ENCODE measurements around the gene ATF6B.

The ATF6B gene

GRCh38 chr6:32167154-32167760 lies 39.2 kb upstream of the ATF6B start:
- DNase-seq (ENCODE audit: low read depth) = no peak
- TF ChIP-seq CTCF (IDR thresholded peaks at IDR 0.05; ENCODE audit: insufficient read depth, low read depth, low read length, missing control alignments) = no peak
- H3K4me3 ChIP-seq (ENCODE audit: low read length) = no peak overlapping the region

GRCh38 chr6:32166411-32167061 lies 38.5 kb upstream of the ATF6B start:
- DNase-seq (ENCODE audit: low read depth) = no peak
- H3K4me3 ChIP-seq (ENCODE audit: low read length) = no peak overlapping the region
- TF ChIP-seq CTCF (IDR thresholded peaks at IDR 0.05; ENCODE audit: insufficient read depth, low read depth, low read length, missing control alignments) = no peak

- H3K4me3 ChIP-seq (ENCODE audit: low read length) = no peak within 1 kb of the TSS
- TF ChIP-seq CTCF (IDR thresholded peaks at IDR 0.05; ENCODE audit: insufficient read depth, low read depth, low read length, missing control alignments) = no peak
- DNase-seq (ENCODE audit: low read depth) = no peak
Observed at GRCh38 chr6:32164295-32164694, 36.2 kb upstream of the ATF6B start, which contains the start of gene EGFL8. Gene EGFL8 (plus strand): TSS chr6:32164595. CDS start chr6:32166166, 1,571 bp downstream.

- no peak for TF ChIP-seq CTCF (IDR thresholded peaks at IDR 0.05; ENCODE audit: insufficient read depth, low read depth, low read length, missing control alignments)
- H3K4me3 ChIP-seq (ENCODE audit: low read length) = no peak overlapping the region
- DNase-seq (ENCODE audit: low read depth) = no peak
Observed at GRCh38 chr6:32163559-32164258, 35.7 kb upstream of the ATF6B start.

DNA sequence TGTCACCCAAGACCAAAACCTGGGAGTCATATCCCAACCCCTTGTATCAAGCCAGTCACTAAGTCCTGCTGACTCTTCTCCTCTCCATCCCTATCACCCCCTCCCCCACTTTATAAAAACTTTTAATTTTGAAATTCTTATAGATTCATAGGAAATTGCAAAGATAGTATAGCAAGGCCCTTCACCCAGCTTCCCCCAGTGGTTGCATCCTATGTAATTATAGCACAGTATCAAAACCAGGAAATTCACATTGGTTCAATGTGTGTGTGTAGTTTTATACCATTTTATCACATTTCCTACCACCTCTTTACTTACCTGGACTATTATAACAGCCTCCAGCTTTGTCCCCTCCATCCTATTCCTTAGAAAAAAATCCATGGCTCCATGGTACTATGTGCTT lies 30.0 kb upstream of the ATF6B start:
- no peak for DNase-seq (ENCODE audit: low read depth)
- no peak for TF ChIP-seq CTCF (IDR thresholded peaks at IDR 0.05; ENCODE audit: insufficient read depth, low read depth, low read length, missing control alignments)
- H3K4me3 ChIP-seq (ENCODE audit: low read length) = no peak overlapping the region

DNA sequence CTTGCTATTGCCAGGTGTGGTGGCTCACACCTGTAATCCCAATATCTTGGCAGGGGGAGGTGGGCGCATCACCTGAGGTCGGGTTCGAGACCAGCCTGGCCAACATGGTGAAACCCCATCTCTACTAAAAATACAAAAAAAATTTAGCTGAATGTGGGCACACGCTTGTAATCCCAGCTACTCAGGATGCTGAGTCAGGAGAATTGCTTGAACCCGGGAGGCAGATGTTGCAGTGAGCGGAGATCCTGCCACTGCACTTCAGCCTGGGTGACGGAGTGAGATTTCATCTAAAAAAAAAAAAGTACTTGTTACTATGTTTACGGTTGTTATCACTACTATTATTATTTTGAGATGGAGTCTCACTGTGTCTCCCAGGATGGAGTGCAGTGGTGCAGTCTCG lies 28.8 kb upstream of the ATF6B start:
- H3K4me3 ChIP-seq (ENCODE audit: low read length) = no peak overlapping the region
- no peak for TF ChIP-seq CTCF (IDR thresholded peaks at IDR 0.05; ENCODE audit: insufficient read depth, low read depth, low read length, missing control alignments)
- DNase-seq (ENCODE audit: low read depth) = no peak

Measured in epithelial cell of esophagus (primary cell).